SK-N-SH (cell line): Measurements from ENCODE around the gene ESRRG. TPM values are rescaled to one million over a fixed set of nuclear protein-coding genes. Genes with fewer than 3 reads are reported as not detected.

Experiments used
- CTCF ChIA-PET: fragments of 300-600, 350-600 bp; formaldehyde crosslinking; extraction: SDS; loops from one replicate; lab custom pipeline; 2021; lab: Yijun Ruan, JAX
- POLR2A ChIA-PET: fragments of 350-600 bp; sonication (Branson Sonifier 250); formaldehyde crosslinking; extraction: SDS; loops from one replicate; lab custom pipeline; 2020; ENCODE audit warnings: antibody characterized with exemption, inconsistent platforms; lab: Yijun Ruan, JAX
- DNase-seq: peaks from one replicate; pipeline ENCODE4 v3.0.0; 2012
- H2AFZ ChIP-seq: fragments of 200-600 bp; sonication (generic); 2 replicates; pipeline ENCODE4 v1.8.1; 2016; ENCODE audit warnings: antibody characterized with exemption, mild to moderate bottlenecking, low read depth
- H3F3A ChIP-seq: fragments of 200-600 bp; sonication (generic); replicated peaks from 2 replicates; pipeline ENCODE3; 2016; ENCODE audit warnings: antibody characterized with exemption, mild to moderate bottlenecking; ENCODE audit not compliant: insufficient read depth
- H3K27ac ChIP-seq, 2 experiments: fragments of 200-500 bp in 1 of 2; fragments of 200-600 bp in 1 of 2; sonication (Bioruptor generic) in 1 of 2; sonication (generic), shearing (Covaris generic) in 1 of 2; 2 replicates each; pipeline versions ENCODE4 v1.5.1 to v1.6.1; 2014 to 2016; ENCODE audit warnings: low read depth in 2 of 2, inconsistent platforms in 1 of 2, low read length in 1 of 2, mild to moderate bottlenecking in 1 of 2, mixed read lengths in 1 of 2
- H3K27me3 ChIP-seq: fragments of 200-600 bp; sonication (generic), shearing (Covaris generic); 2 replicates; pipeline ENCODE4 v1.6.1; 2016; ENCODE audit warnings: mixed run types; ENCODE audit not compliant: insufficient read depth
- H3K36me3 ChIP-seq, 2 experiments: fragments of 200-500 bp in 1 of 2; fragments of 200-600 bp in 1 of 2; sonication (Bioruptor generic) in 1 of 2; sonication (generic) in 1 of 2; replicated peaks in 1 of 2; 2 replicates each; pipeline versions ENCODE3 to v1.5.1; 2014 to 2016; ENCODE audit warnings: low read length in 1 of 2, mild to moderate bottlenecking in 1 of 2; ENCODE audit not compliant: insufficient read depth in 2 of 2, control insufficient read depth in 1 of 2
- H3K4me1 ChIP-seq, 2 experiments: fragments of 200-500 bp in 1 of 2; fragments of 200-600 bp in 1 of 2; sonication (Bioruptor generic) in 1 of 2; sonication (generic), shearing (Covaris generic) in 1 of 2; 2 replicates each; pipeline versions ENCODE4 v1.5.1 to v1.6.1; 2014 to 2016; ENCODE audit warnings: low read depth in 1 of 2, low read length in 1 of 2, mixed run types in 1 of 2; ENCODE audit not compliant: insufficient read depth in 2 of 2, control insufficient read depth in 1 of 2
- H3K4me2 ChIP-seq: fragments of 200-600 bp; sonication (generic), shearing (Covaris generic); 2 replicates; pipeline ENCODE4 v1.6.1; 2017; ENCODE audit warnings: mixed run types
- H3K4me3 ChIP-seq, 2 experiments: fragments of 200-500 bp in 1 of 2; fragments of 200-600 bp in 1 of 2; sonication (Bioruptor generic) in 1 of 2; sonication (generic), shearing (Covaris generic) in 1 of 2; 2 replicates each; pipeline versions ENCODE4 v1.5.1 to v1.8.1; 2014 to 2016; ENCODE audit warnings: low read depth in 2 of 2, inconsistent platforms in 1 of 2, low read length in 1 of 2, mild to moderate bottlenecking in 1 of 2, mixed read lengths in 1 of 2, moderate library complexity in 1 of 2
- H3K79me2 ChIP-seq: fragments of 200-600 bp; sonication (generic); 2 replicates; pipeline ENCODE4 v1.8.1; 2017; ENCODE audit warnings: mild to moderate bottlenecking; ENCODE audit not compliant: insufficient read depth
- H3K9ac ChIP-seq: fragments of 200-600 bp; sonication (generic); 2 replicates; pipeline ENCODE4 v1.6.1; 2017; ENCODE audit warnings: mixed run types
- H3K9me2 ChIP-seq: fragments of 200-600 bp; sonication (generic); 2 replicates; pipeline ENCODE4 v1.6.1; 2017; ENCODE audit warnings: mixed run types
- H3K9me3 ChIP-seq: fragments of 200-600 bp; sonication (generic); 2 replicates; pipeline ENCODE4 v1.6.1; 2017; ENCODE audit warnings: mixed run types, mild to moderate bottlenecking, moderate library complexity
- H4K20me1 ChIP-seq: fragments of 200-600 bp; sonication (generic); 2 replicates; pipeline ENCODE4 v1.6.1; 2017; ENCODE audit warnings: mild to moderate bottlenecking, mixed run types; ENCODE audit not compliant: insufficient read depth
- CHD2 ChIP-seq: fragments of 150-350 bp; IDR thresholded peaks from 2 replicates; pipeline ENCODE4 v1.6.1; 2018; ENCODE audit warnings: low read length; ENCODE audit not compliant: partially characterized antibody
- CTCF ChIP-seq: fragments of 200-600 bp; sonication (generic); IDR thresholded peaks from 2 replicates; pipeline ENCODE4 v1.6.1; 2017; ENCODE audit warnings: antibody characterized with exemption, mild to moderate bottlenecking, moderate library complexity
- FOXJ3 ChIP-seq: sonication (generic); formaldehyde crosslinking; IDR thresholded peaks from 2 replicates; pipeline ENCODE4 v1.5.1; 2020; ENCODE audit warnings: mild to moderate bottlenecking, missing genetic modification reagents
- GABPA ChIP-seq: IDR thresholded peaks from 2 replicates; pipeline ENCODE4 v1.4.0; 2012; ENCODE audit warnings: low read depth, mild to moderate bottlenecking
- GATA2 ChIP-seq: sonication (generic); formaldehyde crosslinking; IDR thresholded peaks from 2 replicates; pipeline ENCODE4 v1.5.0; 2020; ENCODE audit warnings: mild to moderate bottlenecking, missing genetic modification reagents
- IRF3 ChIP-seq: fragments of 150-350 bp; IDR thresholded peaks from 2 replicates; pipeline ENCODE4 v1.6.1; 2016; ENCODE audit warnings: mild to moderate bottlenecking, low read depth, low read length
- NFIC ChIP-seq: IDR thresholded peaks from 2 replicates; pipeline ENCODE4 v1.4.0; 2012; ENCODE audit warnings: borderline replicate concordance
- RAD21 ChIP-seq: IDR thresholded peaks from 2 replicates; pipeline ENCODE4 v1.6.1; 2012; ENCODE audit warnings: mild to moderate bottlenecking, low read length
- REST ChIP-seq: IDR thresholded peaks from 2 replicates; pipeline ENCODE4 v1.6.1; 2012; ENCODE audit warnings: mild to moderate bottlenecking, low read depth, low read length, moderate library complexity
- RXRA ChIP-seq: IDR thresholded peaks from 2 replicates; pipeline ENCODE4 v1.4.0; 2012; ENCODE audit warnings: low read depth, mild to moderate bottlenecking, borderline replicate concordance
- SMC3 ChIP-seq: IDR thresholded peaks from 2 replicates; pipeline ENCODE4 v1.6.1; 2012; ENCODE audit warnings: low read depth, low read length, improper control_type of control experiment
- TCF12 ChIP-seq: IDR thresholded peaks from 2 replicates; pipeline ENCODE4 v1.4.0; 2012
- TEAD4 ChIP-seq: IDR thresholded peaks from 2 replicates; pipeline ENCODE4 v1.4.0; 2012; ENCODE audit warnings: mild to moderate bottlenecking, borderline replicate concordance; ENCODE audit not compliant: insufficient read depth
- ZBTB33 ChIP-seq: IDR thresholded peaks from 2 replicates; pipeline ENCODE4 v1.4.0; 2012; ENCODE audit warnings: low read depth, borderline replicate concordance
- polyA plus RNA-seq, 3 experiments: library from polyadenylated mRNA; depleted of rRNA; stranded (reverse); fragments of >200 nt; gene quantifications; 2 replicates each; pipeline ENCODE4 v1.2.3, GENCODE V29; 2012

ESRRG gene
- polyA plus RNA-seq, 1 of the 3 experiments (the other 2 are of a cell fraction) = 0.26 TPM

- H3K36me3 ChIP-seq = no peaks in the 10 kb centered on the region
- H3K27me3 ChIP-seq = no peaks in the 10 kb centered on the region
- H3K9ac ChIP-seq = no peak overlapping the region
- no peaks in the 10 kb centered on the region for H3K9me3 ChIP-seq
- ChIA-PET CTCF (interaction anchor here (1.0 to 1.4 kb wide), 4 partner anchors 12 to 255 kb away, joined by 3 to 5 read pairs (median 3); partner anchors contain the start of gene ESRRG), POLR2A (no interaction called here)
- no peaks in the 10 kb centered on the region for H4K20me1 ChIP-seq
- no peak overlapping the region for H3K4me3 ChIP-seq
- no peaks in the 10 kb centered on the region for H3K79me2 ChIP-seq
- TF ChIP-seq NFIC (no peak), RXRA (no peak), GABPA (no peak), FOXJ3 (no peak), ZBTB33 (no peak), TCF12 (no peak), REST (no peak), TEAD4 (no peak), CTCF (no peak), GATA2 (CRISPR knock-in tag) (no peak), CHD2 (no peak), IRF3 (no peak), SMC3 (no peak), RAD21 (no peak)
- no peak overlapping the region for H3K4me2 ChIP-seq
- no peaks in the 10 kb centered on the region for H3F3A ChIP-seq
- DNase-seq = no peak
- no peak overlapping the region for H3K27ac ChIP-seq
- H3K4me1 ChIP-seq = peaks cover 0 to 11% of the 10 kb centered on the region in 2 experiments; a peak in 2 of 4 replicates
- no peaks in the 10 kb centered on the region for H3K9me2 ChIP-seq
- H2AFZ ChIP-seq = no peak overlapping the region
These were observed 11.5 kb downstream of the ESRRG start for GRCh38 chr1:216711712-216712111.
